ENCODE measurements around the gene CABP1. TPM values are rescaled to one million over a fixed set of nuclear protein-coding genes. Genes with fewer than 3 reads are reported as not detected.
A peak's percentile ranks its signal among the peaks of the same experiment; 100 is the strongest.

Gene CABP1
- total RNA-seq, 1 donor from 2014 or later = not detected

GRCh38 chr12:120642121-120642520 lies 1.7 kb downstream of the CABP1 start:
- Mint-ChIP-seq H3K27ac (ENCODE audit: unreplicated experiment) (no peak overlapping the region), H3K27me3 (ENCODE audit: unreplicated experiment) (peaks cover 14% of the 10 kb centered on the region), H3K36me3 (ENCODE audit: low read depth, unreplicated experiment) (no peaks in the 10 kb centered on the region), H3K9me3 (ENCODE audit: unreplicated experiment) (no peaks in the 10 kb centered on the region), H3K4me3 (ENCODE audit: unreplicated experiment) (no peak overlapping the region), H3K4me1 (ENCODE audit: unreplicated experiment) (peaks cover 9% of the 10 kb centered on the region)
- no peak for TF ChIP-seq CTCF (IDR thresholded peaks at IDR 0.05; ENCODE audit: unreplicated experiment)
- DNase-seq (ENCODE audit: low spot score) = no peak

DNA sequence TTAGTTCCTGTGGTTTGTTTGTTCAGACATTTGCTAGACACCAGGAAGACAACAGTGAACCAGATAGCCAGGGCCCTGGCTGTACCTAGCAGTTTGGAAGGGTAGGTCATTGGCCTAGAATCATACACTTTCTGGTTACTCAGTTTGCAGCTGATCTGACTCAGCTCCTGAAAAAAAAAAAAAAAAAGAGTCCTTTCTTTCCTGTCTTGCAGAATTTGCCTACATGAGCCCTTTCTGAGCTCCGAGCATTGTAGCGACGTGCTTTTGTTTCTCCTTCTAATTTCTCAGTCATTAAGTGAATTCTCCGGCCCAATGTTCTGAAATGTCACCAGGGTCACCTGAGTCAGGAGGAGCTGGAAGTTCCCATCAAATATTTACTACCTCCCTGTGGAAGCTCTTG lies 2.4 kb downstream of the CABP1 start:
- H3K27me3 Mint-ChIP-seq (ENCODE audit: unreplicated experiment) = peaks cover 14% of the 10 kb centered on the region
- DNase-seq (ENCODE audit: low spot score) = no peak
- H3K4me3 Mint-ChIP-seq (ENCODE audit: unreplicated experiment) = no peak overlapping the region
- peaks cover 9% of the 10 kb centered on the region for H3K4me1 Mint-ChIP-seq (ENCODE audit: unreplicated experiment)
- no peak for TF ChIP-seq CTCF (IDR thresholded peaks at IDR 0.05; ENCODE audit: unreplicated experiment)
- no peaks in the 10 kb centered on the region for H3K36me3 Mint-ChIP-seq (ENCODE audit: low read depth, unreplicated experiment)
- no peaks in the 10 kb centered on the region for H3K9me3 Mint-ChIP-seq (ENCODE audit: unreplicated experiment)
- H3K27ac Mint-ChIP-seq (ENCODE audit: unreplicated experiment) = peak overlapping the region; percentile 37

- no peak overlapping the region for H3K4me3 Mint-ChIP-seq (ENCODE audit: unreplicated experiment)
- DNase-seq (ENCODE audit: low spot score) = no peak
- H3K27me3 Mint-ChIP-seq (ENCODE audit: unreplicated experiment) = peaks cover 18% of the 10 kb centered on the region
- no peak for TF ChIP-seq CTCF (IDR thresholded peaks at IDR 0.05; ENCODE audit: unreplicated experiment)
- no peak overlapping the region for H3K27ac Mint-ChIP-seq (ENCODE audit: unreplicated experiment)
- H3K4me1 Mint-ChIP-seq (ENCODE audit: unreplicated experiment) = peaks cover 9% of the 10 kb centered on the region
- no peaks in the 10 kb centered on the region for H3K9me3 Mint-ChIP-seq (ENCODE audit: unreplicated experiment)
- H3K36me3 Mint-ChIP-seq (ENCODE audit: low read depth, unreplicated experiment) = no peaks in the 10 kb centered on the region
Measured at GRCh38 chr12:120643574-120643973, 3.1 kb downstream of the CABP1 start.

GRCh38 chr12:120646044-120646443 lies 5.6 kb downstream of the CABP1 start:
- no peaks in the 10 kb centered on the region for H3K36me3 Mint-ChIP-seq (ENCODE audit: low read depth, unreplicated experiment)
- H3K27me3 Mint-ChIP-seq (ENCODE audit: unreplicated experiment) = peaks cover 20% of the 10 kb centered on the region
- H3K4me1 Mint-ChIP-seq (ENCODE audit: unreplicated experiment) = peaks cover 18% of the 10 kb centered on the region
- H3K4me3 Mint-ChIP-seq (ENCODE audit: unreplicated experiment) = no peak overlapping the region
- no peaks in the 10 kb centered on the region for H3K9me3 Mint-ChIP-seq (ENCODE audit: unreplicated experiment)
- H3K27ac Mint-ChIP-seq (ENCODE audit: unreplicated experiment) = no peak overlapping the region
- no peak for DNase-seq (ENCODE audit: low spot score)
- no peak for TF ChIP-seq CTCF (IDR thresholded peaks at IDR 0.05; ENCODE audit: unreplicated experiment)

DNA sequence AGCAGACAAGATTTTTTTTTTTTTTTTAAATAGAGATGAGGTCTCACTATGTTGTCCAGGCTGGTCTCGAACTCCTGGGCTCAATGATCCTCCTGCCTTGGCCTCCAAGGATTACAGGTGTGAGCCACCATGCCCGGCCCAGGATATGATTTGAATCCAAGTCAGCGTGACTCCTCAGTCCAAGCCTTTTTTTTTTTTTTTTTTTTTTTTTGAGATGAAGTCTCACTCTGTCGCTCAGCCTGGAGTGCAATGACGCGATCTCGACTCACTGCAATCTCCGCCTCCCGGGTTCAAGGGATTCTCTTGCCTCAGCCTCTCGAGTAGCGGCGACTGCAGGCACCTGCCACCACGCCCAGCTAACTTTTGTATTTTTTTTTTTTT lies 6.9 kb downstream of the CABP1 start:
- no peak for DNase-seq (ENCODE audit: low spot score)
- no peaks in the 10 kb centered on the region for H3K36me3 Mint-ChIP-seq (ENCODE audit: low read depth, unreplicated experiment)
- H3K27me3 Mint-ChIP-seq (ENCODE audit: unreplicated experiment) = peaks cover 15% of the 10 kb centered on the region
- no peak overlapping the region for H3K27ac Mint-ChIP-seq (ENCODE audit: unreplicated experiment)
- H3K4me1 Mint-ChIP-seq (ENCODE audit: unreplicated experiment) = peaks cover 17% of the 10 kb centered on the region
- no peak overlapping the region for H3K4me3 Mint-ChIP-seq (ENCODE audit: unreplicated experiment)
- H3K9me3 Mint-ChIP-seq (ENCODE audit: unreplicated experiment) = no peaks in the 10 kb centered on the region
- TF ChIP-seq CTCF (IDR thresholded peaks at IDR 0.05; ENCODE audit: unreplicated experiment) = no peak

All from endothelial cell (in vitro differentiated cells).